NCI-H510A treated with DMSO at 0.1 percent for 48 hours (cell line): ENCODE measurements around the gene DPP6.

Source experiments
- DNase-seq: peaks from one replicate; lab custom pipeline; 2025; lab: John Stamatoyannopoulos, UW

The DPP6 gene

GRCh38 chr7:154540596-154540995, 488.4 kb downstream of the DPP6 start:
- DNase-seq: no peak

DNA sequence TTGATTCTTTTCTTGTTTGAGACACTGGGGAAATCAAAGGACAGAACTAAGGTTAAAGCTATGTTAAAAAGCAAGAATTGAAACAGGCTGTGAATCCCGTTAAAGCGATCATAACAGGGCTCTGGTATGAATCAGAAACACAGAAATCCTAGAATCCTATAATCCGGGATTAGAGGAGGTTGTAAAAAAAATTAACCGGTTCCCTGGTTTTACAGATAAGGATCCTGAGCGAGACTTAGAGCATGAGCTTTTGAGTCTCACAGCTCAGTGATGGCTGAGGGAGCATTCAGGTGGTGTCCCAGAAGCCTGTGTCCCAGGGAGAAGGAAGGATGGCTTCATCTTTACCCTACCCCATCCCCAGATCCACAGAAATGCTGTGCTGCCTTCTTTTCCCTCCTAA, 489.4 kb downstream of the DPP6 start:
- DNase-seq: no peak

DNA sequence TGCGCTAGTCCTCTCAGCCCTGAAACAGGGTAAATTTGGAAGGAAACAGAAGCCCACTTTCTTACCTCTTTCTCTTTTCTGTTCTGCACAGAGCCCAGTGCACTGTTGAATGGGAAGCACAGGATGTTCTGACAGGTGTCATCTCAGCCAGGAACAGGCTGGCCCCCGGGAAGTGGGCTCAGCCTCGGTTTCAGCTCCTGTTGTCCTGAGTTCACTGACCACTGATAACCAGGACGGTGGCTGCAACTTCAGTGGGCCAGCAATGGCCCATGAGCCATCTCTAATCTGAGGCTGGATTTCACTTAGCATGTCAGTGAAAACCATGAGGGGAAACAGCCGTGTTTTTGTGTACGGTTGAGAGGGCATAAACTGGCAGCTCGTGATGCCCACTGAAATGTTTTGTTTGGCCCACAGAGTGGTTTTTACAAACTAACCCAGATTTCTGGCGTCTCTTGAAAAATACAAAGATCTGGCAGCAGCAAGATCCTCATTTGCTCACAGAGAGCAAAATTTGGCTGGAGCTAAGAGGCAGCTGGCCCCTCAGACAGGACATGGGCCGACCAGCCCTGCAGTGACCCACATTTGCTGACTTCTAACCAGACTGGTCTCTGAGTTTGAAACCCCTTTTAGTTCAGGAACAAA, 494.9 kb downstream of the DPP6 start:
- no peak for DNase-seq

DNA sequence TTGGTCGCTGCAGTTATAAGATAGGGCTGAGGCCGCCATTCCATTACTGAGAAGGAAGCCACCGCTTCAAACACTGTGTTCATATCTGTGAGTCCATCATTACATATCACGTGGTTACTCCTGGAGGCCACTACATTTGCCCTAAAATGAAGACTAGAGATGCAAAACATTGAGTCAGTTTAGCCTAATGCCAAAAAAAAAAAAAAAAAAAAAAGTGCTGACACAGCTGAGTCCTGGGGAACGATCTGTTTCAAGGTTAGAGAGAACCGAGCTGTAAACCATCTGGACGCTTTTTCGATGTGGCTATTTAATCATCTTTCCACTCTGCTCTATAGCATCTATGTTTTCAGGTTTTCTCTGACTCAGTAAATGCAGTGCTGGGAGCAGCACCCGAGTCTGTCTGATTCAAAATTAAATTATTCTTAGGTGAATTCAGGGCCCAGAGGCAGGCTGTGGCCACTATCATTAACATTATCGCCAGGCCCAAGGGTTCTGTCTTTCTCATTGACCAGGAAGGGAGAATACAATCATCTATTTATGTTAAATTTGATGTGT, 501.6 kb downstream of the DPP6 start:
- no peak for DNase-seq

DNA sequence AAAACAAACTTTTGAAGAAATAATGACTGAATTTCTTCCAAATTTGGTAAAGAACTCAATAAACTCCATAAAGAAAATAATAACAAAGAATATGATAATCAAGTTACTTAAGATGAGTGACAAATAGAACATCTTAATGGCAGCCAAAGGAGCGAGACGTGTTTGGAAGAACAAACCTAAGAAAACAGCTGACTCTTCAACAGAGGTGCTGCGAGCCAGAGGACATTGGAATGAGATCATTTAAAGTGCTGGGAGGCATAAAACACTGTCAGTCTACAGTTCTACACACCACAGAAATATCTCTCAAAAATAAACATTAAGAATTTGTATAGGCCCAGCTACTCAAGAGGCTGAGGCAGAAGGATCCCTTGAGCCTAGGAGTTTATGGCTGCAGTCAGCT, 507.3 kb downstream of the DPP6 start:
- no peak for DNase-seq

GRCh38 chr7:154564676-154565075, 512.5 kb downstream of the DPP6 start:
- no peak for DNase-seq

GRCh38 chr7:154566877-154567276, 514.7 kb downstream of the DPP6 start:
- DNase-seq: no peak

DNA sequence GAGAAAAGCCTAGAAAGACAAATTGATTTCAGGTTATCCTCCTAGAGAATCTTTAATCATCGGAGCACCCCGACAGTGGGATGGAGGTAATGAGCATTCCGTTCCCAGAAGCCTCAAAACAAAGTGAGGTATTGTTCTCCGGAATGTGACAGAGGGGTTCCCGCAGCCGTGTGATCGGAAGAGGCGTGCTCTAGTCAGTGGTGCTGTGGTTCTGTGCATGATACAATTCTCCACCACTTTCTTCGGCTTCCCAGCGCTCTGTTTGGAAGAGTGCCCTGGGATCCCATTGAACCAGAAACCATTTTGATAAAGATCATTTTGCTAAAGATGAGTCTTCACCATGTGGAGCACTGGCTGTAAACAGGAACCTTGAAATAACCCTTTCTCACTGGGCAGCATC, 516.1 kb downstream of the DPP6 start:
- DNase-seq: no peak

- DNase-seq: no peak
Observed at GRCh38 chr7:154569916-154570315, 517.7 kb downstream of the DPP6 start.

GRCh38 chr7:154571772-154572171, 519.6 kb downstream of the DPP6 start:
- no peak for DNase-seq

DNA sequence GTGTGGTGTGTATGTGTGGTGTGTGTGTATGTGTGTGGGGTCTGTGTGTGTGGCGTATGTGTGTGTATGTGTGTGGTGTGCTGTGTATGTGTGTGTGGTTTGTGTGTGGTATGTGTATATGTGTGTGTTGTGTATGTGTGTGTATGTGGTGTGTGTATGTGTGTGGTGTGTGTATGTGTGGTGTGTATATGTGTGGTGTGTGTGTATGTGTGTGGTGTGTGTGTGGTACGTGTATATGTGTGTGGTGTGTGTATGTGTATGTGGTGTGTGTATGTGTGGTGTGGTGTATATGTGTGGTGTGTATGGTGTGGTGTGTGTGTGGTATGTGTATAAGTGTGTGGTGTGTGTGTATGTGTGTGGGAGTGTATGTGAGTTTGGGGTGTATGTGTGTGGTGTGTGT, 522.0 kb downstream of the DPP6 start:
- DNase-seq: no peak

DNA sequence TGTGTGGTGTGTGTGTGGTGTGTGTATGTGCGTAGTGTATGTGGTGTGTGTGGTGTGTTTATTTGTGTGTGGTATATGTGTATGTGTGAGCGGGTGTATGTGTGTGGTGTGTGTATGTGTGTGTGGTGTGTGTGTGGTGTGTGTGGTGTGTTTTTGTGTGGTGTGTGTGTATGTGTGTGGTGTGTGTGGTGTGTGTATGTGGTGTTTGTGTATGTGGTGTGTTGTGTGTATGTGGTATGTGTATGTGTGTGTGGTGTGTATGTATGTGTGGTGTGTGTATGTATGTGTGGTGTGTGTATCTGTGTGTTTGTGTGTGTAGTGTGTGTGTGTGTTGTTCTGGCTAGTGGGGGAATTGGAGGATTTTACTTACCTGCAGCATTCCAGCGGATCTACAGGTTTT, 523.3 kb downstream of the DPP6 start:
- DNase-seq: no peak

GRCh38 chr7:154576604-154577003, 524.4 kb downstream of the DPP6 start:
- no peak for DNase-seq

GRCh38 chr7:154577141-154577873, 525.1 kb downstream of the DPP6 start:
- DNase-seq: no peak

- DNase-seq: no peak
Observed at GRCh38 chr7:154578336-154578735, 526.1 kb downstream of the DPP6 start.

DNA sequence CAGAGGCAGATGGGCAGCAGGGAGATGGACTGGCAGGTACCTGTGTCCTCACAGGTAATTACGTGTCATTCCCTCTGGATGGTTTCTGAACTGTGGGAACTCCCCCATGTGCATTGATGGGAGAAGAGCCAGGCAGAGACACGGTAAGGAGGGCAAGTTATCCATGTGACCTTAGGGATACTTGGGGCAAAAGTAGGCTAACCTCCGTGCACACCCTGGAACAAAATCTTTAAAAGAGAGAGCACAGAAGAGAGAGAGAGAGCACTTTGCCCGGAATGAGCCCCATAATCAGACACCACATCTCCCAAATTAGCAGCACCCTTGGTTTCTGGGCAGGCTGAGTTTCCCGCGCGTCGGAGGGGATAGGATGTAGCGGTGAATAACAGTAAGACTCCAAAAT, 527.5 kb downstream of the DPP6 start:
- DNase-seq: no peak

DNA sequence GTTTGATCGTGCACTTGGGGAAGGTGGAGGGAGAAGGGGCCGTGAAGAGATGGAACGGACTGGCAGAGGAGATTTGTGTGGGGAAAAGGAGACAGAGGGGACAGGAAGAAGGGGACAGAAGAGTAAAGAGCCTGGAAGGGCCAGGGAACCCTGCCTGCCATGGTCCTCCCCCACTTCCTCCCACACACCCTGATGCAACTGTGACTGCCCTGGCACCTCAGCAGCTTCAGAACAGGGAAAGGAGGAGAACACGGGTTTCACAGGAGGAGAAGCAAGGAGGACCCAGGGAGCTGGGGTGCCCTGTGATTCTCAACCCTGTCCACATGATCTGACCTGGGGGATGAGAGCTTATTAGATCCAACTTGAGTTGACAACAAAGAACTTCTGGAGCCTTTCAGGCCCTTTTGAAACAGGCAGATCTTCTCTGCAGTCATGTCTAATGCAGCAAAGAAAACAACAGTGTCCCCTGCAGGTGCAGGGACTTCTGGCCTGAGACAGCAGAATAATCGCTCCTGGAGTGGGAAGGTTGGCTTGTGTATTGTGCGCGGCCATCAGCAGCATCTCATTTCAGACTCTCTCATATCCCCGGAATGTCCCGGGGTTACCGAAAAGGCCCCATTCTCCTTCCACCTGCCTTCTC, 529.2 kb downstream of the DPP6 start:
- no peak for DNase-seq

GRCh38 chr7:154583454-154583853, 531.3 kb downstream of the DPP6 start:
- DNase-seq: no peak

DNA sequence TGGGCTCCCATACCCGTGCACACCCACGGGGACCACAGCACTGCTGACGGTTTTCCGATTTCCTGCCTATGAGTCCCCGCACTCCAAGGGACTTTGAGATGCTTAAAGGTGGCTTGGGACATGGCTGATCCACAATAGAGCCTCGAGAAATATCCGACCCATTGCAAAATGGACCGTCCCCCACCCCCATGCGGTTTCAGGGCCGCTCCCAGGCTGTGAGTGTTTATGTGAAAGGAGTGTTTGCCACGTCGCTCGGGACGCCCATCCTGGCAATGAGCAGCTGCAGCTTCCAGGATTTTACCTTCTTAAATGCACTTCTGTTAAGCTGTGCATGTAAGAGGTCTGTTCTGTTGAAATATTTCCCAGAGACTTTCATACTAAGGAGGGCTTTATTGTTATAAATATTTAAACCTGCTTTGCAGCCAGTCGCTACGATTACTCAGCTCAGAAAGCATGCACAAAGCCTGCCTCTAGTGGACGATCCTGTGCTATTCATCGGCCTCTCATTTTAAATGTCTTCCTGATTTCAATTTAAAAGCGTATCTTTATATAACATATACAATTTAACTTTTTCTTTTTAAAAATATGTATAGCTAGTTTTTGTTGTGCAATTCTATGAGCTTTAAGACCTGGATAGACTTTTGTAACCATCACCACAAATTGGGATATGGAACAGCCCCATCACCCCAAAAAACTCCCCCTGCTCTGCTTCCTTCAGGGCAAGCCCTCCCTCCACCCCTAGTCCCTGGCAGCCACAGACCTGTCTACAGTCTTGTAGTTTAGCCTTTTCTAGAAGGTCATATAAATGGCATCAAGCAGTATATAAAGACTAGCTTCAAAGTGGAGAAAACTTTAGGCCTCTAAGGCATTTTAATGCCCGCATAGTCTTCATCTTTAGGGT, 532.4 kb downstream of the DPP6 start:
- no peak for DNase-seq

DNA sequence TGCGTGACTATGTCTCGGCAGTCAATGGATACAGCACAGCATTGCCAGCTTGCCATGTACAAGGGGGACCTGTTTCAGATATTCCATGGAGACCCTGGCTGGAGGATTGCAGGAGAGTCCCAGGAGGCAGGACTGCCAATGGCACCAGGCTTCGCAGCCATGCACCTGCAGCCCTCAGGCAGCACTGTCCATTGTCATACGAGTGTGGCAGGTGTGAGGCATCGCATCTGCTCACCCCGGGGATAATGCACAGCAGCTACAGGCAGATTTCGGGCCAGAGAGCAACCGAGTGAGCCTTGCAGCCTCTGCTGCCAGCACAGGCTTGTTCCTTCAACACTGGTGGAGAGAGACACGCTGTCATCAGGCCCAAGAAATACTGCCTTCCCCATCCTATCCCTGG, 535.6 kb downstream of the DPP6 start:
- DNase-seq: no peak

DNA sequence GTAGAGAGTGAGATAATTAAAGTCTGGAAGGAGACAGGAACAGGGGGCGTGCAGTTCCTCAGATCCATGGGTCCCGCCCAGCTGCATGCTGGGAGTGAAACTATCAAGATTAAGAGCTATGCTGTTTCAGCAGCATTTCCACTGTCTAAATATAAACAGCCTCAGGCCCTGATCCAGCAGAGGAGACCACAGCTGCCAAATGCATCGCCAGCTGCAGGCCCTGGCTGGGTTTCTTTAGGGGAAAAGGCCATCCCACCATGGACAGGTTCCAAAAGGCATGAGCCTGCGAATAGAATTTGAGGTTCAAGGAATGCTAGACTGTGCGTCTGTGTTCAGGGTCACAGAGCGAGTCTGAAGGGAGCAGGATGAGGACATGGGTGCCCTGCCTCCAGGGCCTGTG, 539.3 kb downstream of the DPP6 start:
- no peak for DNase-seq

DNA sequence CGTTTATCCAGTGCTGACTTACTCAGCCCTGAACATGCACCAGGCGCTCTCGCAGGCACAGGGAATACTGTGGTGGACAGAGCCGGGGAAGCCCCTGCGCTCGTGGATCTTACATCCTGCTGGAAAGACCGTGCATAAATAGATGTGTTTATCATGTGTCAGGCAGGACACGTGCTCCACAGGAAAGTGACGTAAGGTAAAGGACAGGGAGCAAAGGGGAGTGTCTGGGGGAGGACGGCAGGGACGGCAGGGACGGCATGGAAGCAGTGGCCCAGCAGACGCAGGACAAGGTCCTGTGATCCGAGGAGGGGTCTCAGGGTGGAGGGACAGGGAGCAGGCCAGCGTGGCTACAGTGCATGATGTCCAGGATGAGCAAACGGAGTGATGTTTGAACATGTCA, 540.2 kb downstream of the DPP6 start:
- no peak for DNase-seq
